Hepatocyte (in vitro differentiated cells): ENCODE data around the gene MAGI2.

Experiments
- EZH2phosphoT487 ChIP-seq: fragments of 200-600 bp; sonication (generic); IDR thresholded peaks from one replicate; pipeline ENCODE4 v1.6.1; 2018; ENCODE audit warnings: antibody characterized with exemption, mild to moderate bottlenecking, low read depth, moderate library complexity; ENCODE audit not compliant: unreplicated experiment, severe bottlenecking
- TF ChIP-seq, protein P1 (sequence below): fragments of 200-600 bp; sonication (generic); IDR thresholded peaks from 2 replicates; pipeline ENCODE4 v1.5.1; 2016; ENCODE audit warnings: antibody characterized with exemption, mild to moderate bottlenecking; ENCODE audit not compliant: poor library complexity

DNA sequence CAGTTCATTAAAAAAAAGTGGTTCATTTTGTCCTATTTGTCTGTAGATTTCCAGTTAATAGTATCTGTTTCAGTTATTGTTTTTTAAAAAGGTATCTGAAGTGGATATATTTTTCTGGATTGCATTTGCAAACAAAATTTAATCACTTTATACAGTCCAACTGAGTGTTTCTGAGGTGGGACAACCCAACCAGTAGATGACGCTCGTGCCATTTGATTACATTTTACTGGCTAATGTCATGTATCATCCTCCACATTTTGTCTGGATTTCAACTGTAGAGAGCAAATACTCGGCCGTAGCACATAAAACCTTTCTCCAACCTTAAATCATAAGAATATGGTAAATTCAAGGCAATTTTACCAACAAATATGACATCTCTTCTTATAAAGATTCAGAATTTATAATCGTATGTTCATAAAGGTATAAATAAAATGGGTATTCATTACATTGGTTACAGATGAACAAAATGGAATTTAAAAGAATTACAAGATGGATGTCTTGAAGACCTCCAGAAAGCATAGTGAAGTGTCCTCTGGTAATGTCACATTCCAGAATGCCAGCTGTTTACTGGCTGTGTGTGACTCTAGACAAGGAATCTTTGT is 865.9 kb downstream of the MAGI2 start:
- no peak for TF ChIP-seq EZH2phosphoT487
- TF ChIP-seq, protein P1, sequence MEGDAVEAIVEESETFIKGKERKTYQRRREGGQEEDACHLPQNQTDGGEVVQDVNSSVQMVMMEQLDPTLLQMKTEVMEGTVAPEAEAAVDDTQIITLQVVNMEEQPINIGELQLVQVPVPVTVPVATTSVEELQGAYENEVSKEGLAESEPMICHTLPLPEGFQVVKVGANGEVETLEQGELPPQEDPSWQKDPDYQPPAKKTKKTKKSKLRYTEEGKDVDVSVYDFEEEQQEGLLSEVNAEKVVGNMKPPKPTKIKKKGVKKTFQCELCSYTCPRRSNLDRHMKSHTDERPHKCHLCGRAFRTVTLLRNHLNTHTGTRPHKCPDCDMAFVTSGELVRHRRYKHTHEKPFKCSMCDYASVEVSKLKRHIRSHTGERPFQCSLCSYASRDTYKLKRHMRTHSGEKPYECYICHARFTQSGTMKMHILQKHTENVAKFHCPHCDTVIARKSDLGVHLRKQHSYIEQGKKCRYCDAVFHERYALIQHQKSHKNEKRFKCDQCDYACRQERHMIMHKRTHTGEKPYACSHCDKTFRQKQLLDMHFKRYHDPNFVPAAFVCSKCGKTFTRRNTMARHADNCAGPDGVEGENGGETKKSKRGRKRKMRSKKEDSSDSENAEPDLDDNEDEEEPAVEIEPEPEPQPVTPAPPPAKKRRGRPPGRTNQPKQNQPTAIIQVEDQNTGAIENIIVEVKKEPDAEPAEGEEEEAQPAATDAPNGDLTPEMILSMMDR: peak; percentile 13
